Psoas muscle (tissue), 8 donors: ENCODE measurements around the gene GFAP. TPM values are rescaled to one million over a fixed set of nuclear protein-coding genes. Genes with fewer than 3 reads are reported as not detected.

Experiments
- ATAC-seq, 4 donors: fragments of 200-7000 bp; cut with Tn5 transposase; one replicate each; pipeline ENCODE4 v1.9.1; 2020; ENCODE audit warnings: moderate library complexity in 3 of 4, mild to moderate bottlenecking in 2 of 4
- DNase-seq, 2 donors: peaks; one replicate each; pipeline ENCODE4 v3.0.0-alpha.2; 2020
- H3K27ac ChIP-seq: fragments of 200-600 bp; one replicate; pipeline ENCODE4 v1.8.0; 2022
- H3K27me3 ChIP-seq, 3 donors: fragments of 200-600 bp in 1 of 3; one replicate each; pipeline versions ENCODE4 v1.6.1 to v1.8.0; 2013 to 2022; ENCODE audit warnings: low read length in 2 of 3, mild to moderate bottlenecking in 2 of 3, moderate library complexity in 1 of 3; ENCODE audit not compliant: insufficient read depth in 3 of 3
- H3K36me3 ChIP-seq, 2 donors: fragments of 200-600 bp in 1 of 2; one replicate each; pipeline versions ENCODE4 v1.6.1 to v1.8.0; 2013 to 2022; ENCODE audit warnings: low read depth in 1 of 2, mild to moderate bottlenecking in 1 of 2, moderate library complexity in 1 of 2; ENCODE audit not compliant: insufficient read depth in 1 of 2
- H3K4me1 ChIP-seq: fragments of 200-600 bp; one replicate; pipeline ENCODE4 v1.8.0; 2022
- H3K4me3 ChIP-seq: fragments of 200-600 bp; one replicate; pipeline ENCODE4 v1.8.0; 2022; ENCODE audit warnings: mild to moderate bottlenecking
- H3K9me3 ChIP-seq: fragments of 200-600 bp; one replicate; pipeline ENCODE4 v1.8.0; 2022
- WGBS, 3 donors: extraction: QIAGEN DNeasy Blood & Tissue Kit; methylation state at CpG; one replicate each; pipeline versions ENCODE4 v1.1.6 to v1.1.7; 2013; 5-methylcytosine and 5-hydroxymethylcytosine counted together
- intact Hi-C, 2 donors: fragments of 100-400 bp; cut with DNase I; formaldehyde crosslinking; loops; one replicate each; pipeline versions ENCODE4 v1.11.0 to v1.14.2; 2022
- polyA plus RNA-seq, 3 donors: library from polyadenylated mRNA; stranded (reverse); fragments of 200-250 nt; gene quantifications; one replicate each; pipeline ENCODE4 v1.2.3, GENCODE V29; 2013
- total RNA-seq, 4 donors: library from RNA; stranded (reverse); fragmentation: NEBNext Ultra II Directional in 2 of 4; extraction: Animal tissue kit (Norgen Biotek cat#: 25700) in 2 of 4; gene quantifications; one replicate each; pipeline versions ENCODE4 v1.2.1 to v1.2.4, GENCODE V29; 2021 to 2023
- TF ChIP-seq, protein P1 (sequence below): fragments of 200-600 bp; IDR thresholded peaks from one replicate; pipeline ENCODE4 v1.8.0; 2022; ENCODE audit warnings: antibody characterized with exemption
- donor health status: healthy with polysubstance abuse.
- donor health status: DM: no; HTN: no; CAD: no; lungs with moderate emphysema.
- donor health status: Bipolar disorder and iron deficiency.
- donor health status: healthy.
- donor health status: DM: yes; HTN: yes; CAD: no.
- donor health status: DM: no; HTN: no; CAD: no.
- donor health status: DM: no; HTN: no; CAD: no.
- donor health status: DM: yes; HTN: yes; CAD: no.

The GFAP gene
- total and polyA plus RNA-seq, 7 donors: 0.11 to 0.54 (median 0.43) TPM; not detected in 3

DNA sequence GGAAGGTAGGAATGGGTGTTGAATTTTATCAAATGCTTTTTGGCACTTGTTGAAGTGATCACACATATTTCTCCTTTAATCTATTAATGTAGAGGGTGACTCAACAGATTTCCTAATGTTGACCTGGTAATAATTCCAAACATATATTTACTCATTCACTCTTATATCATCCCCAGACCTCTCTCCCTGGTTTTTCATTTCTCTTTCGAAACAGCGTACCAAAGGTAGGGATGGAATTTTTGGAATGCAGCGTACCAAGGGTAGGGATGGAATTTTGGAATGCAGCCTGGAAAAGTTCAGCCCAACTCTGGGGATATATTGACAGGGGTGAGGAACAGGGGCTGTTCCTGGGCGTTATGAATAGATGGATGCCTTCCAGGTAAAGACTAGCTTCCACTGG lies 25.0 kb upstream of the GFAP start:
- TF ChIP-seq, protein P1, sequence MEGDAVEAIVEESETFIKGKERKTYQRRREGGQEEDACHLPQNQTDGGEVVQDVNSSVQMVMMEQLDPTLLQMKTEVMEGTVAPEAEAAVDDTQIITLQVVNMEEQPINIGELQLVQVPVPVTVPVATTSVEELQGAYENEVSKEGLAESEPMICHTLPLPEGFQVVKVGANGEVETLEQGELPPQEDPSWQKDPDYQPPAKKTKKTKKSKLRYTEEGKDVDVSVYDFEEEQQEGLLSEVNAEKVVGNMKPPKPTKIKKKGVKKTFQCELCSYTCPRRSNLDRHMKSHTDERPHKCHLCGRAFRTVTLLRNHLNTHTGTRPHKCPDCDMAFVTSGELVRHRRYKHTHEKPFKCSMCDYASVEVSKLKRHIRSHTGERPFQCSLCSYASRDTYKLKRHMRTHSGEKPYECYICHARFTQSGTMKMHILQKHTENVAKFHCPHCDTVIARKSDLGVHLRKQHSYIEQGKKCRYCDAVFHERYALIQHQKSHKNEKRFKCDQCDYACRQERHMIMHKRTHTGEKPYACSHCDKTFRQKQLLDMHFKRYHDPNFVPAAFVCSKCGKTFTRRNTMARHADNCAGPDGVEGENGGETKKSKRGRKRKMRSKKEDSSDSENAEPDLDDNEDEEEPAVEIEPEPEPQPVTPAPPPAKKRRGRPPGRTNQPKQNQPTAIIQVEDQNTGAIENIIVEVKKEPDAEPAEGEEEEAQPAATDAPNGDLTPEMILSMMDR: no peak
- no peaks in the 10 kb centered on the region for H3K4me1 ChIP-seq
- intact Hi-C loops: no loop called here
- no peaks in the 10 kb centered on the region for H3K36me3 ChIP-seq
- 56 to 63% (median 57%) methylated on average over 4 of the region's 4 CpGs for WGBS, 3 donors
- H3K27me3 ChIP-seq: peaks cover 0 to 3% (median 0%) of the 10 kb centered on the region in 3 donors
- no peak for DNase-seq
- ATAC-seq: no peak
- H3K4me3 ChIP-seq: no peak overlapping the region
- no peak overlapping the region for H3K27ac ChIP-seq
- H3K9me3 ChIP-seq: no peaks in the 10 kb centered on the region

DNA sequence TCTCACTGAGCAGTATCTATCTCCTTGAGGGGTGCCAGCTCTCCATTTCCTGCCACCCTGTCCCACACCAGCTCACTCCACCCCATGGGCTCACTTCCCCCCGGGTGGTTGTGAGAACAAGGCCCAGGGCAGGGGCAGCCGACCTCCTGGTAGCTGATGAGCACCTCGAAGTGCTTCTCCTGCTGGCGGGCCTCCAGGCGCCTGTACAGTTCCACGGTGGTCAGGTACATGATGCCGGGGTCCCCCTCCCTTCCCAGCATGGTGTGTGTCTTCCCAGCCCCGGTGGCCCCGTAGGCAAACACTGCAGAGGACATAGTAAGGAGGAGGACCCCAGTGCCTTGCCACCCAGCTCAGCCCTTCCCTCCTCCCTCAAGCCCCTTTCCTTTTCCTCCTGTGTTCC lies 19.8 kb upstream of the GFAP start:
- Histone ChIP-seq H3K4me3 (no peak overlapping the region), H3K27ac (no peak overlapping the region), H3K36me3 (no peaks in the 10 kb centered on the region), H3K27me3 (no peaks in the 10 kb centered on the region), H3K9me3 (no peaks in the 10 kb centered on the region), H3K4me1 (no peaks in the 10 kb centered on the region)
- DNase-seq: no peak
- WGBS, 3 donors: 88 to 99% (median 96%) methylated on average over 9 of the region's 9 CpGs
- intact Hi-C loops: no loop called here
- TF ChIP-seq, protein P1: no peak
- no peak for ATAC-seq

DNA sequence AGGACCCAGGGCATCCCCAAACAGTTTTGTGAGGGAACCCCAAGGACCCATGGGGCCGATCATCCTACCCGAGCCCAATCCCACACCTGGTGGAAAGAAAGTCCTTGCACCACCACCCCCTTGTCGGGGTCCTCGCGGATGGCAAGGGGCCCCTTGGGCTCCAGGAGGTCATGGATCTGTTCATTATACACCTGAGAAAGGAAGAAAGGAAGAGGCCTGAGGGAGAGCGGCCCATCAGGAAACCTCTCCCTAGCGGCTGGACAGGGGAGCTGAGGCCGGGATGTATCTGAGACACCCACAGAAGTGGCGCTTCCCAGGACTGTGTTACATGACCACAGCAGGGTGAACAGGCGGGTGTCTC lies 19.4 kb upstream of the GFAP start:
- H3K4me1 ChIP-seq: no peaks in the 10 kb centered on the region
- TF ChIP-seq, protein P1: no peak
- no peaks in the 10 kb centered on the region for H3K36me3 ChIP-seq
- ATAC-seq: no peak
- intact Hi-C loops: no loop called here
- H3K27me3 ChIP-seq: no peaks in the 10 kb centered on the region
- DNase-seq: no peak
- no peak overlapping the region for H3K27ac ChIP-seq
- no peaks in the 10 kb centered on the region for H3K9me3 ChIP-seq
- WGBS, 3 donors: 96 to 97% (median 96%) methylated on average over 10 of the region's 10 CpGs
- no peak overlapping the region for H3K4me3 ChIP-seq

DNA sequence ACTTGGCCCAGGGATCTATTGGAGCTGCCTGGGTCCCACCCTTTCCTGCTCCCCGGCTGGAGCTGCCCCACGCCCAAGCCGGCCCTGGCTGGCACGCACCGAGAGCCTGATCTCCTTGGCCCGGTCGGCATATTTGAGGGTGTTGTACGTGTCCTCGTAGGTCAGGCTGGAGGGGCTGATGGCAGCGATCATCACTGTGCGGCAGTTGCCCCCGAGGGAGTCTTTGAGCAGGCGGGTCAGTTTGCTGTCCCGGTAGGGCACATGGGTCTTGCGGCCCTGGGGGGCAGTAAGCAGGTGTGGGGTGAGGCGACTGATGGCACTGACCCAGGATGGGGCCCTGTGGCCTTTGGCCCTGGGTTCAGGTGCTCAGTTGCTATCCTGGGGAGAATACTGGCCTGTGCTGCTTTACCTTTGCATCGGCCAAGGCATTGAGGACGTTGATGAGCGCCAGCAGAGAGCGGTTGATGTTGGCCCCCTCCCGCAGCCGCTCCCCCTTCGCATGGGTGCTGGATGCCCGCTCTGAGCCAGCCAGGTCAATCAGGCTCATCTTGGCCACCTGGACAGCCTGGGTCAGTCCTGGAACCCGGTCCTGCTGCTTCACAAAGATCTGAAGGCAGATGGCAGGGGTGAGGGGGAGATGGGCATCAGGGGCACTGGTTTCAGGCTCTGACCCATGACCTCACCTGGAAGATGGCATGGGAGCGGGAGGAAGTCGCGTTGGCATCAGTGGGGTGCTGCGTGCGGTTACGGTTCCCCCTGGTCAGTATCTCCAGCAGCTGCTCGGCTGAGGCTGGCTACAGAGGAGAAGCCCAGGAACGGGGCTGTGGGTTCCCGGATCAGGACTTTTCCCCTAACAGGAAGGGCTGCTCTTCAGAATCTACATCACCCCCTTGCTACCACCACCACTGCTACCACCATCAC lies 18.8 kb upstream of the GFAP start:
- 90 to 92% (median 92%) methylated on average over 34 of the region's 34 CpGs for WGBS, 3 donors

More for the DNA sequence above, 18.8 kb upstream of the GFAP start:
- Histone ChIP-seq H3K4me1 (peaks cover 4% of the 10 kb centered on the region), H3K9me3 (no peaks in the 10 kb centered on the region), H3K27ac (no peak overlapping the region), H3K27me3 (no peaks in the 10 kb centered on the region), H3K36me3 (no peaks in the 10 kb centered on the region), H3K4me3 (no peak overlapping the region)
- DNase-seq: no peak
- intact Hi-C loops: no loop called here
- TF ChIP-seq, protein P1: no peak
- no peak for ATAC-seq
